Colonic mucosa (tissue), 4 donors: ENCODE data around the gene FLOT1. TPM values are rescaled to one million over a fixed set of nuclear protein-coding genes. Genes with fewer than 3 reads are reported as not detected.

Experiments
- DNase-seq: peaks from one replicate; pipeline ENCODE4 v3.0.0-alpha.2; 2020
- H3K27ac ChIP-seq: fragments of 200-600 bp; one replicate; pipeline ENCODE4 v1.8.0; 2021
- H3K27me3 ChIP-seq: fragments of 200-600 bp; one replicate; pipeline ENCODE4 v1.8.0; 2021
- H3K36me3 ChIP-seq: fragments of 200-600 bp; one replicate; pipeline ENCODE4 v1.8.0; 2021
- H3K4me1 ChIP-seq: fragments of 200-600 bp; one replicate; pipeline ENCODE4 v1.8.0; 2021; ENCODE audit warnings: mild to moderate bottlenecking
- H3K4me3 ChIP-seq: fragments of 200-600 bp; one replicate; pipeline ENCODE4 v1.8.0; 2021
- H3K9ac ChIP-seq, 2 donors: one replicate each; pipeline ENCODE4 v1.7.0; 2013; ENCODE audit warnings: control low read depth in 2 of 2, low read depth in 2 of 2, low read length in 2 of 2
- H3K9me3 ChIP-seq: fragments of 200-600 bp; one replicate; pipeline ENCODE4 v1.8.0; 2021
- CTCF ChIP-seq: fragments of 200-600 bp; IDR thresholded peaks from one replicate; pipeline ENCODE4 v1.8.0; 2022; ENCODE audit warnings: antibody characterized with exemption, mild to moderate bottlenecking
- intact Hi-C: fragments of 100-400 bp; cut with DNase I; formaldehyde crosslinking; loops from one replicate; pipeline ENCODE4 v1.14.1; 2022
- total RNA-seq, 2 donors: library from RNA; stranded (reverse); fragmentation: NEBNext Ultra II Directional in 1 of 2; extraction: Animal tissue kit (Norgen Biotek cat#: 25700) in 1 of 2; gene quantifications; one replicate each; pipeline ENCODE4 v1.2.1, GENCODE V29; 2021
- donor health status: healthy.
- donor health status: DM: no; HTN: no; CAD: no.
- donor health status: DM: no; HTN: no; CAD: no.

Gene FLOT1
- 100 to 1,000 TPM; 130 to 158 TPM for total RNA-seq

GRCh38 chr6:30742316-30743098 is at the start of gene FLOT1:
Gene FLOT1, minus strand, starts transcription at chr6:30742687. Its CDS starts 498 bp downstream, at chr6:30742189.
- intact Hi-C loops, result loop anchor here (5.0 kb wide), 3 partner anchors 40 to 135 kb away; no protein-coding TSS in a partner anchor
- H3K4me1 ChIP-seq, result peaks cover 30% of the 10 kb centered on the region
- TF ChIP-seq CTCF, result no peak

DNA sequence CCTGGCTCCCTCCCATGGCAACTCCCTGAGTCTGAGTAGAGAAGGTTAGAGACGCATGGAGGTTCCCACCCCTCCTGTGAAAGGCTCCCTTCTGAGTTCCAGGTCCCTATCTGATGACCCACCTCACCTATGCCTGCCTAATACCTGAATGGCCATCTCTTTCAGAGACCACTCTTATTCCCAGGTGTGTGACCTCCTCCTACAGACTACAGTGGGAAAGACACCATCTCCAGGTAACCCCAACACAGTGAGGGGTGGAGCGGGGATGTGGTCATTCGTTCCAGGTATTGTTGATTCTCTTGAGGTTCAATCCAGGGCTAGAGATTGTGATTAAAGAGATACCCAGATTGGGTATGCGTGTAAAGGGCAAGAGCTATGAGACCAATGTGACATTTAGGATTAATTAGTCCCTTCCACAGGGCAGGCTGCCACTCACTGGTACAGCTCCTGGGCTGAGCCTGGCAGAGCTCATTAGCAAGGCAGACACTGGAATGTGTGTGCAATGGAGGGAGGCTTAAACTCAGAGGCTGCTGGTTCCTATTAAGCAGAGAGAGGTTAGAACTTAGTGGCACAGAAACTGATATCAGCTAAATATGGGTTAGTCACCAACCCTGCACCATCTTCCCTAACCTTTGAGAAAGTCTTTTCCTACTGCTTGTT is 48.4 kb upstream of the FLOT1 start:
- intact Hi-C loops, result no loop called here
- Histone ChIP-seq H3K4me3 (no peak overlapping the region), H3K27ac (no peak overlapping the region), H3K9ac (no peak overlapping the region), H3K36me3 (no peaks in the 10 kb centered on the region), H3K9me3 (no peaks in the 10 kb centered on the region), H3K4me1 (no peaks in the 10 kb centered on the region), H3K27me3 (no peaks in the 10 kb centered on the region)
- no peak for TF ChIP-seq CTCF
- no peak for DNase-seq

More at GRCh38 chr6:30742316-30743098, at the start of gene FLOT1:
- Histone ChIP-seq H3K9ac (peak within 1 kb of the TSS; percentile 94 to 95), H3K27me3 (no peaks in the 10 kb centered on the region), H3K27ac (peak within 1 kb of the TSS; percentile 98), H3K9me3 (no peaks in the 10 kb centered on the region), H3K36me3 (peaks cover 19% of the 10 kb centered on the region), H3K4me3 (peak within 1 kb of the TSS; percentile 81)
- DNase-seq, result peak; percentile 100

GRCh38 chr6:30789606-30790005 is 47.1 kb upstream of the FLOT1 start:
- H3K4me3 ChIP-seq, result no peak overlapping the region
- intact Hi-C loops, result no loop called here
- no peaks in the 10 kb centered on the region for H3K4me1 ChIP-seq
- no peaks in the 10 kb centered on the region for H3K36me3 ChIP-seq
- H3K27ac ChIP-seq, result no peak overlapping the region
- no peak overlapping the region for H3K9ac ChIP-seq
- DNase-seq, result no peak
- no peaks in the 10 kb centered on the region for H3K9me3 ChIP-seq
- H3K27me3 ChIP-seq, result no peaks in the 10 kb centered on the region
- TF ChIP-seq CTCF, result no peak

DNA sequence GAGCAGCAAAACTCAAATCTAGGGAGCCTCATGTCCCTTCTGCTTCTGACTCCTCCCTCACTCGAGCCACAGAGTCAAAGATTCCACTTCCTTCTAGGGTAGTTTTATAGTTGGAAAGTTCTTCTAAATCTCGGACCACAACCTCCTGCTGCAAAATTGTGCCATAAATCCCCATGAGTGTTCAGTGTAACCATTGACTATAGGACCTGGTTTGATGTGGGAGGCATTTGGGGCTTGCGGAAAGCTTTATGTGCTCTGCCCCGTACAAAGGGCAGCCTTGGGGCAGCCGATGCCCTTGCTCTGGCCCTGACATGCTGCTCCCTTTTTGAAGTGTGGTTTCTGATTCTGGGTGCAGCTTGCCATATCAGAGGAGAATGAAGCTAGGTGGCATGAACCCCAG is 45.5 kb upstream of the FLOT1 start:
- no peak for DNase-seq
- Histone ChIP-seq H3K27ac (no peak overlapping the region), H3K9ac (no peak overlapping the region), H3K4me1 (no peaks in the 10 kb centered on the region), H3K27me3 (no peaks in the 10 kb centered on the region), H3K9me3 (no peaks in the 10 kb centered on the region), H3K36me3 (no peaks in the 10 kb centered on the region), H3K4me3 (no peak overlapping the region)
- intact Hi-C loops, result no loop called here
- TF ChIP-seq CTCF, result no peak

- no peak for TF ChIP-seq CTCF
- Histone ChIP-seq H3K27me3 (no peaks in the 10 kb centered on the region), H3K4me3 (no peak overlapping the region), H3K36me3 (no peaks in the 10 kb centered on the region), H3K27ac (peak overlapping the region; percentile 87), H3K9ac (peak overlapping the region in 1 of 2 donors; percentile 66), H3K9me3 (no peaks in the 10 kb centered on the region), H3K4me1 (peaks cover 34% of the 10 kb centered on the region)
- no peak for DNase-seq
- intact Hi-C loops, result loop anchor here (5.0 kb wide), 1 partner anchor 40 kb away; the partner anchor contains the start of genes FLOT1 and IER3
These were observed 40.0 kb upstream of the FLOT1 start for GRCh38 chr6:30782425-30783014.
